ENCODE results near the gene NUDT14. TPM values are rescaled to one million over a fixed set of nuclear protein-coding genes. Genes with fewer than 3 reads are reported as not detected.

The NUDT14 gene
- total RNA-seq, 2 donors from 2014 or later, result 4.1 to 23.6 TPM

GRCh38 chr14:105185001-105185400 lies 3.9 kb upstream of the NUDT14 start:
- peaks cover 5 to 6% of the 10 kb centered on the region in 2 donors for H3K4me1 ChIP-seq (ENCODE audit: control insufficient read depth in 1 of 2, low read depth in 2 of 2)
- DNase-seq (ENCODE audit: low spot score), result no peak
- no peaks in the 10 kb centered on the region for H3K36me3 ChIP-seq
- no peak overlapping the region for H3K27ac ChIP-seq
- ATAC-seq (ENCODE audit: insufficient number of reproducible peaks, low FRiP score, low read depth), result no peak
- H3K27me3 ChIP-seq (replicated peaks; ENCODE audit: insufficient read depth), result no peaks in the 10 kb centered on the region
- H3K9me3 ChIP-seq, result peaks cover 7% of the 10 kb centered on the region
- H3K4me3 ChIP-seq, result no peak overlapping the region
- TF ChIP-seq, protein P1, sequence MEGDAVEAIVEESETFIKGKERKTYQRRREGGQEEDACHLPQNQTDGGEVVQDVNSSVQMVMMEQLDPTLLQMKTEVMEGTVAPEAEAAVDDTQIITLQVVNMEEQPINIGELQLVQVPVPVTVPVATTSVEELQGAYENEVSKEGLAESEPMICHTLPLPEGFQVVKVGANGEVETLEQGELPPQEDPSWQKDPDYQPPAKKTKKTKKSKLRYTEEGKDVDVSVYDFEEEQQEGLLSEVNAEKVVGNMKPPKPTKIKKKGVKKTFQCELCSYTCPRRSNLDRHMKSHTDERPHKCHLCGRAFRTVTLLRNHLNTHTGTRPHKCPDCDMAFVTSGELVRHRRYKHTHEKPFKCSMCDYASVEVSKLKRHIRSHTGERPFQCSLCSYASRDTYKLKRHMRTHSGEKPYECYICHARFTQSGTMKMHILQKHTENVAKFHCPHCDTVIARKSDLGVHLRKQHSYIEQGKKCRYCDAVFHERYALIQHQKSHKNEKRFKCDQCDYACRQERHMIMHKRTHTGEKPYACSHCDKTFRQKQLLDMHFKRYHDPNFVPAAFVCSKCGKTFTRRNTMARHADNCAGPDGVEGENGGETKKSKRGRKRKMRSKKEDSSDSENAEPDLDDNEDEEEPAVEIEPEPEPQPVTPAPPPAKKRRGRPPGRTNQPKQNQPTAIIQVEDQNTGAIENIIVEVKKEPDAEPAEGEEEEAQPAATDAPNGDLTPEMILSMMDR (IDR thresholded peaks at IDR 0.05), result no peak

DNA sequence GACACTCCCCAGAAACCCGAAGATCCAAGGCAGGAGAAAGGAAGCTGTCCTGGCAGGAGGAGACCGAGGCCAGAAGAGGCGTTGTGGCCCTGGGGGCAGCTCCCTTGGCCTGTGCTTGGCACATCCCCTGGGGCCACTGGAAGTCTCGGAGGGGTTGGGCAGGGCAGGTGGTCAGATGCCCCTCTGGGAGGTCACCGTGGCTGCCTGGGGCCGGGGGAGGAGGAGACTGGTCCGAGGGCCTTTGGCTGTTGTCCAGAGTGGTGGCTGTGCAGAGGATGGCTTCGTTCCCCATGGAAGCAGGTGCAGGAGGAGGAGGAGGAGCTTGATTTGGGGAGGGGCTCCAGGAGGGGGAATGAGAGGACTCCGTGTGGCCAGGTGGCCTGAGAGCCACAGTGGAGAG lies 3.3 kb upstream of the NUDT14 start:
- no peaks in the 10 kb centered on the region for H3K36me3 ChIP-seq
- no peak for ATAC-seq (ENCODE audit: insufficient number of reproducible peaks, low FRiP score, low read depth)

GRCh38 chr14:105182296-105183020 lies 1.3 kb upstream of the NUDT14 start:
- DNase-seq (ENCODE audit: low spot score) (no peak), ATAC-seq (ENCODE audit: insufficient number of reproducible peaks, low FRiP score, low read depth) (no peak)
- no peaks in the 10 kb centered on the region for H3K36me3 ChIP-seq
- H3K27ac ChIP-seq, result no peak overlapping the region
- H3K27me3 ChIP-seq (replicated peaks; ENCODE audit: insufficient read depth), result no peaks in the 10 kb centered on the region
- TF ChIP-seq, protein P1 (IDR thresholded peaks at IDR 0.05), result no peak
- no peaks in the 10 kb centered on the region for H3K9me3 ChIP-seq
- H3K4me3 ChIP-seq, result no peak overlapping the region
- peaks cover 5 to 6% of the 10 kb centered on the region in 2 donors for H3K4me1 ChIP-seq (ENCODE audit: control insufficient read depth in 1 of 2, low read depth in 2 of 2)

More for the DNA sequence above, 3.3 kb upstream of the NUDT14 start:
- Histone ChIP-seq H3K9me3 (peaks cover 7% of the 10 kb centered on the region), H3K27ac (no peak overlapping the region), H3K4me3 (no peak overlapping the region), H3K4me1 (ENCODE audit: control insufficient read depth in 1 of 2, low read depth in 2 of 2) (peaks cover 5 to 6% of the 10 kb centered on the region in 2 donors), H3K27me3 (replicated peaks; ENCODE audit: insufficient read depth) (no peaks in the 10 kb centered on the region)
- DNase-seq (ENCODE audit: low spot score), result no peak
- TF ChIP-seq, protein P1 (IDR thresholded peaks at IDR 0.05), result no peak

GRCh38 chr14:105181549-105182295 lies 610 bp upstream of the NUDT14 start:
- TF ChIP-seq, protein P1 (IDR thresholded peaks at IDR 0.05), result no peak
- H3K36me3 ChIP-seq, result no peaks in the 10 kb centered on the region
- H3K27me3 ChIP-seq (replicated peaks; ENCODE audit: insufficient read depth), result no peaks in the 10 kb centered on the region
- H3K4me3 ChIP-seq, result peak overlapping the region; percentile 69
- ATAC-seq (ENCODE audit: insufficient number of reproducible peaks, low FRiP score, low read depth), result no peak
- no peak for DNase-seq (ENCODE audit: low spot score)
- no peak overlapping the region for H3K27ac ChIP-seq
- H3K4me1 ChIP-seq (ENCODE audit: control insufficient read depth in 1 of 2, low read depth in 2 of 2), result peaks cover 5 to 6% of the 10 kb centered on the region in 2 donors
- no peaks in the 10 kb centered on the region for H3K9me3 ChIP-seq

GRCh38 chr14:105179191-105179590 lies 1.9 kb downstream of the NUDT14 start:
- no peak overlapping the region for H3K4me3 ChIP-seq
- no peaks in the 10 kb centered on the region for H3K9me3 ChIP-seq
- no peaks in the 10 kb centered on the region for H3K36me3 ChIP-seq
- ATAC-seq (ENCODE audit: insufficient number of reproducible peaks, low FRiP score, low read depth), result no peak
- no peak for DNase-seq (ENCODE audit: low spot score)
- no peaks in the 10 kb centered on the region for H3K27me3 ChIP-seq (replicated peaks; ENCODE audit: insufficient read depth)
- no peak overlapping the region for H3K27ac ChIP-seq
- H3K4me1 ChIP-seq (ENCODE audit: control insufficient read depth in 1 of 2, low read depth in 2 of 2), result peaks cover 5 to 6% of the 10 kb centered on the region in 2 donors
- TF ChIP-seq, protein P1 (IDR thresholded peaks at IDR 0.05), result no peak

Measured in thoracic aorta (tissue), 2 donors.